GM13976 (cell line): ENCODE measurements around the gene ZMYND12.

ENCODE experiments used
- DNase-seq: peaks from one replicate; pipeline ENCODE4 v3.0.0; 2012; ENCODE audit warnings: low spot score
- CTCF ChIP-seq: IDR thresholded peaks from 2 replicates; pipeline ENCODE4 v1.5.1; 2012; ENCODE audit warnings: borderline replicate concordance, mild to moderate bottlenecking; ENCODE audit not compliant: insufficient read depth; ENCODE audit errors: extremely low read depth, missing control alignments, control extremely low read depth
- in situ Hi-C: fragments of 300-500 bp; cut with MboI; formaldehyde crosslinking; loops from one replicate; pipeline ENCODE4 v1.12.0; 2022; ENCODE audit warnings: low sequenced_read_pairs, mixed read lengths, inconsistent platforms; ENCODE audit not compliant: unreplicated experiment

Gene ZMYND12

GRCh38 chr1:42463921-42464320 is 8.1 kb upstream of the ZMYND12 start:
- no peak for DNase-seq
- in situ Hi-C loops: no loop called here
- no peak for TF ChIP-seq CTCF

- TF ChIP-seq CTCF: no peak
- peak; percentile 97 for DNase-seq
- in situ Hi-C loops: no loop called here
These were observed 7.3 kb upstream of the ZMYND12 start, which contains the start of gene CCDC30 for GRCh38 chr1:42462828-42463763. Gene CCDC30 (plus strand): TSS chr1:42463286. CDS start chr1:42480552, 17,266 bp downstream.

- no peak for DNase-seq
- no peak for TF ChIP-seq CTCF
- in situ Hi-C loops: no loop called here
These were observed 5.4 kb upstream of the ZMYND12 start for GRCh38 chr1:42461196-42461595.

- peak; percentile 78 for DNase-seq
- in situ Hi-C loops: no loop called here
- TF ChIP-seq CTCF: no peak
These were observed 900 bp upstream of the ZMYND12 start for GRCh38 chr1:42456754-42457089.

GRCh38 chr1:42454403-42454802 is 1.4 kb downstream of the ZMYND12 start:
- DNase-seq: no peak
- no peak for TF ChIP-seq CTCF
- in situ Hi-C loops: no loop called here

GRCh38 chr1:42453386-42453785 is 2.4 kb downstream of the ZMYND12 start:
- no peak for DNase-seq
- no peak for TF ChIP-seq CTCF
- in situ Hi-C loops: no loop called here
